CD4-positive, alpha-beta T cell treated with Interleukin-1 beta for 1 hour (primary cell): Measurements from ENCODE around the gene NUP37.

ENCODE experiments used
- DNase-seq, 2 donors: peaks; one replicate each; pipeline ENCODE4 v3.0.0-alpha.2; 2020 to 2022

NUP37 gene

GRCh38 chr12:102024765-102025164 is 95.1 kb downstream of the NUP37 start:
- no peak for DNase-seq

DNA sequence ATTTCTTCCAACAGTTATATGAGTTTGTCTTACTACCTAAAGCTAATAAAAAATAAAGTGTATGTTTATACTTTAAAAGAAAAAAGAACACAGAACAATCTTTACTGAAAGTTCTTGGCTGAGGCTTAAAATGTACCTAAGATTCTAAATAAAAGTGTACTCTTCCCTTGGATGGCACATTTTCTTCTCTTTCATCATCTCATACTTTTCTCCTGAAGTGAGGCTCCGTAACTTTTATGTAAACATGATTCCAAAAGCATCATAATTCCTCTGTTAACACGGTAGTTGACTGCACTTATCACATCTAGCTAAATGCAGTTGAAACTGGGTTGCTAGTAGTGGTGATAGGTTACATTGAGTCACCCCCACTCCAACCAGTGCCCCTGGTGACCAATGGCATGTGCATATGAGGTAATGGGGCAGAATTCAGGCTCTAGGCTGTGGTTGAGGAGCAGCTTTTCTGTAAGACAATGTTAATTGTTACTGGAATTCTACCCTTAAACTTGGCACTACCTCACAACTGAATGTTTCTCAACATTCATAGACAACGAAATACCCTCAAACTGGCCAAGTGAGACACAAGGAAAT is 96.5 kb downstream of the NUP37 start:
- no peak for DNase-seq
